D341Med (cell line): Measurements from ENCODE around the gene VIPR1.
A peak's percentile ranks its signal among the peaks of the same experiment; 100 is the strongest.
"Not testable (repeated sequence)": the region's sequence is repeated elsewhere in the genome, so short reads cannot be mapped to it uniquely, and the experiment has no call there.

Experiments
- DNase-seq: peaks from one replicate; pipeline ENCODE4 v3.0.0; 2012; ENCODE audit warnings: low spot score

Gene VIPR1

GRCh38 chr3:42579346-42579745, 76.9 kb downstream of the VIPR1 start:
- not testable (repeated sequence) for DNase-seq

GRCh38 chr3:42581400-42581708, 78.9 kb downstream of the VIPR1 start:
- DNase-seq = no peak

GRCh38 chr3:42581709-42582473, 79.4 kb downstream of the VIPR1 start, which contains the start of gene SEC22C:
TSS of gene SEC22C (minus strand) at chr3:42581967. CDS start at chr3:42569046, 12,921 bp downstream.
- peak; percentile 100 for DNase-seq

- no peak for DNase-seq
Measured at GRCh38 chr3:42582474-42583070, 80.1 kb downstream of the VIPR1 start.
